ENCODE data around the gene WDR5. TPM values are rescaled to one million over a fixed set of nuclear protein-coding genes. Genes with fewer than 3 reads are reported as not detected.

Gene WDR5
- 18.3 and 31.2 TPM in 2 replicates for total RNA-seq

GRCh38 chr9:134135343-134136117, at the start of gene WDR5:
Gene WDR5, plus strand, starts transcription at chr9:134136082. Its CDS starts 3,796 bp downstream, at chr9:134139878.

Other genes starting within 250 kb of the WDR5 start
- gene VAV2, start 143.8 kb upstream of the WDR5 start, total RNA-seq: 21.0 and 25.1 TPM in 2 replicates
- gene BRD3OS, start 110.6 kb upstream of the WDR5 start, total RNA-seq: 10.8 and 14.3 TPM in 2 replicates
- gene BRD3, start 68.1 kb upstream of the WDR5 start, total RNA-seq: 10.6 and 11.2 TPM in 2 replicates
- gene RNU6ATAC, start 28.5 kb downstream of the WDR5 start, total RNA-seq: not detected in 2 replicates
- 40.1 and 65.9 TPM in 2 replicates for gene RXRA, start 190.4 kb downstream of the WDR5 start, total RNA-seq